Measurements from ENCODE around the gene UVRAG. TPM values are rescaled to one million over a fixed set of nuclear protein-coding genes. Genes with fewer than 3 reads are reported as not detected.

The UVRAG gene
- total RNA-seq, 1 experiment from 2014 or later, result 31.3 TPM

GRCh38 chr11:75905434-75905833, 90.4 kb downstream of the UVRAG start:
- Mint-ChIP-seq H3K4me3 (ENCODE audit: unreplicated experiment) (no peak overlapping the region), H3K9me3 (ENCODE audit: unreplicated experiment) (no peaks in the 10 kb centered on the region), H3K27me3 (ENCODE audit: insufficient read depth, unreplicated experiment) (no peaks in the 10 kb centered on the region), H3K36me3 (ENCODE audit: insufficient read depth, unreplicated experiment) (no peaks in the 10 kb centered on the region), H3K27ac (ENCODE audit: unreplicated experiment) (no peak overlapping the region), H3K4me1 (ENCODE audit: low read depth, unreplicated experiment) (no peaks in the 10 kb centered on the region)
- no peaks in the 10 kb centered on the region for H3K27me3 ChIP-seq (replicated peaks; ENCODE audit: control insufficient read depth, insufficient read depth, low read length)
- H3K9me3 ChIP-seq, result no peaks in the 10 kb centered on the region
- ChIA-PET POLR2A (no interaction called here), CTCF (no interaction called here)
- BruUV-seq (replicated peaks), result no TSS peak
- no peak for TF ChIP-seq CTCF (IDR thresholded peaks at IDR 0.05; ENCODE audit: insufficient read depth in 1 of 2, low read depth in 1 of 2, low read length in 1 of 2, severe bottlenecking in 1 of 2, unreplicated experiment in 1 of 2)
- no peak overlapping the region for H3K4me3 ChIP-seq (ENCODE audit: low read depth, low read length)
- intact Hi-C loops (cut with micrococcal nuclease; ENCODE audit: unreplicated experiment), result no loop called here
- DNase-seq, result no peak
- no peaks in the 10 kb centered on the region for H3K4me1 ChIP-seq
- no peaks in the 10 kb centered on the region for H3K36me3 ChIP-seq (ENCODE audit: control insufficient read depth, insufficient read depth, low read length)

- no peaks in the 10 kb centered on the region for H3K4me1 Mint-ChIP-seq (ENCODE audit: low read depth, unreplicated experiment)
- no peaks in the 10 kb centered on the region for H3K36me3 Mint-ChIP-seq (ENCODE audit: insufficient read depth, unreplicated experiment)
- H3K4me3 ChIP-seq (ENCODE audit: low read depth, low read length), result no peak overlapping the region
- H3K27ac Mint-ChIP-seq (ENCODE audit: unreplicated experiment), result no peak overlapping the region
- H3K9me3 ChIP-seq, result no peaks in the 10 kb centered on the region
- no peaks in the 10 kb centered on the region for H3K27me3 Mint-ChIP-seq (ENCODE audit: insufficient read depth, unreplicated experiment)
- DNase-seq, result no peak
- no peaks in the 10 kb centered on the region for H3K36me3 ChIP-seq (ENCODE audit: control insufficient read depth, insufficient read depth, low read length)
- BruUV-seq (replicated peaks), result no TSS peak
- no peaks in the 10 kb centered on the region for H3K4me1 ChIP-seq
- no peaks in the 10 kb centered on the region for H3K9me3 Mint-ChIP-seq (ENCODE audit: unreplicated experiment)
- H3K4me3 Mint-ChIP-seq (ENCODE audit: unreplicated experiment), result no peak overlapping the region
- ChIA-PET POLR2A (no interaction called here), CTCF (no interaction called here)
- TF ChIP-seq CTCF (IDR thresholded peaks at IDR 0.05; ENCODE audit: insufficient read depth in 1 of 2, low read depth in 1 of 2, low read length in 1 of 2, severe bottlenecking in 1 of 2, unreplicated experiment in 1 of 2), result no peak
- intact Hi-C loops (cut with micrococcal nuclease; ENCODE audit: unreplicated experiment), result no loop called here
- no peaks in the 10 kb centered on the region for H3K27me3 ChIP-seq (replicated peaks; ENCODE audit: control insufficient read depth, insufficient read depth, low read length)
Observed at GRCh38 chr11:75907906-75908527, 93.0 kb downstream of the UVRAG start.

GRCh38 chr11:75910426-75911145, 95.6 kb downstream of the UVRAG start:
- H3K9me3 ChIP-seq, result no peaks in the 10 kb centered on the region
- no peaks in the 10 kb centered on the region for H3K9me3 Mint-ChIP-seq (ENCODE audit: unreplicated experiment)
- no peaks in the 10 kb centered on the region for H3K4me1 Mint-ChIP-seq (ENCODE audit: low read depth, unreplicated experiment)
- H3K27ac Mint-ChIP-seq (ENCODE audit: unreplicated experiment), result no peak overlapping the region
- intact Hi-C loops (cut with micrococcal nuclease; ENCODE audit: unreplicated experiment), result no loop called here
- BruUV-seq (replicated peaks), result no TSS peak
- no peak overlapping the region for H3K4me3 Mint-ChIP-seq (ENCODE audit: unreplicated experiment)
- H3K4me1 ChIP-seq, result no peaks in the 10 kb centered on the region
- ChIA-PET POLR2A (interaction anchor here (0.5 kb wide), 1 partner anchor 10 kb away, joined by 3 read pairs; no protein-coding TSS in a partner anchor), CTCF (interaction anchor here (0.7 kb wide), 1 partner anchor 9 kb away, joined by 3 read pairs; no protein-coding TSS in a partner anchor)
- H3K27me3 Mint-ChIP-seq (ENCODE audit: insufficient read depth, unreplicated experiment), result no peaks in the 10 kb centered on the region
- H3K27me3 ChIP-seq (replicated peaks; ENCODE audit: control insufficient read depth, insufficient read depth, low read length), result no peaks in the 10 kb centered on the region
- H3K36me3 ChIP-seq (ENCODE audit: control insufficient read depth, insufficient read depth, low read length), result no peaks in the 10 kb centered on the region
- H3K36me3 Mint-ChIP-seq (ENCODE audit: insufficient read depth, unreplicated experiment), result no peaks in the 10 kb centered on the region
- TF ChIP-seq CTCF (IDR thresholded peaks at IDR 0.05; ENCODE audit: insufficient read depth in 1 of 2, low read depth in 1 of 2, low read length in 1 of 2, severe bottlenecking in 1 of 2, unreplicated experiment in 1 of 2), result no peak
- DNase-seq, result no peak
- no peak overlapping the region for H3K4me3 ChIP-seq (ENCODE audit: low read depth, low read length)

Data from Caco-2 (cell line).